Esophagus squamous epithelium (tissue), 4 donors: ENCODE data around the gene GRAMD4.

ENCODE experiments used
- POLR2A ChIP-seq, 4 donors: fragments of 450-650 bp; IDR thresholded peaks; one replicate each; pipeline ENCODE4 v1.6.1; 2017; ENCODE audit warnings: antibody characterized with exemption in 4 of 4, mild to moderate bottlenecking in 4 of 4, moderate library complexity in 3 of 4
- TF ChIP-seq, protein P1 (sequence below), 6 experiments: fragments of 450-650 bp in 4 of 6; fragments of 200-600 bp in 2 of 6; sonication (generic) in 2 of 6; IDR thresholded peaks; one replicate each; pipeline ENCODE4 v1.5.1; 2016 to 2019; ENCODE audit warnings: antibody characterized with exemption in 6 of 6, mild to moderate bottlenecking in 4 of 6, moderate library complexity in 4 of 6

DNA sequence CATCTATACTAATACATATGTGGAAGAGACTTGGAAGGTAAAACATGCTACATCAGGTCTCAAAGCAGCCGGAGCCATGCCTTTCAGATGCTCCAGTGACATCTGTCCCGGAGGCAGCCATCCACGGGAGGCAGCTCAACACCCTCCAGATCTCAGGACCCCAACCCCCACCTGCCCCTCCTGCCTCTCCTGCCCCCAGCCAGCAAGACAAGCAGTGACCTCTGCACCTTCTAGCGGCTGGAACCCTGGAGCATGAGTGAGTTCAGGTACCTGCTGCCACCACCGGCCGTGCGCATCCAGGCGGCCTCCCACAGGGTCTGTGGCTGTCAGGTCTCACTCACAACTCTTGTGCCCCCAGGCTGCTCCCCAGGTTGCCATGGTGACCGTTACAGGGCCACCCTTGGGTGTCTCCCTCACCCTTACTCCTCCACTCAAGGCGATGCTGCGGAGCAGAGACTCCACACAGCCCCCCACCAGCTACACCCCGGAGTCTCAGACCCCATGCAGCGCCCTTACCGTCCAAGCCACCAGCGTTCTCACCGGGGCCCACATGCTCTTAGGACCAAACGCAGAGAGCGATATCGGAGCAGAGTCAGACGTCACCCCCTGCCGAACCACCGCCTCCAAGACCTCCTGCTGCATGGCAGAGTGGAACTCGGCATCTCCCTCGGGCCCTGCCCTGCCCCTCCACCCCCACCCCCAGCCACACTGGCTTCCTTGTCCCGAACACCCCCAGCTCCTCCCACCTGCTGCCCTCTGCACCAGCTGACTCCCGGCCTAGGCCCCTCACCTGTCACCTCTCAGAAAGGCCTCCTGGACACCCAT lies 83.2 kb downstream of the GRAMD4 start:
- TF ChIP-seq, protein P1, sequence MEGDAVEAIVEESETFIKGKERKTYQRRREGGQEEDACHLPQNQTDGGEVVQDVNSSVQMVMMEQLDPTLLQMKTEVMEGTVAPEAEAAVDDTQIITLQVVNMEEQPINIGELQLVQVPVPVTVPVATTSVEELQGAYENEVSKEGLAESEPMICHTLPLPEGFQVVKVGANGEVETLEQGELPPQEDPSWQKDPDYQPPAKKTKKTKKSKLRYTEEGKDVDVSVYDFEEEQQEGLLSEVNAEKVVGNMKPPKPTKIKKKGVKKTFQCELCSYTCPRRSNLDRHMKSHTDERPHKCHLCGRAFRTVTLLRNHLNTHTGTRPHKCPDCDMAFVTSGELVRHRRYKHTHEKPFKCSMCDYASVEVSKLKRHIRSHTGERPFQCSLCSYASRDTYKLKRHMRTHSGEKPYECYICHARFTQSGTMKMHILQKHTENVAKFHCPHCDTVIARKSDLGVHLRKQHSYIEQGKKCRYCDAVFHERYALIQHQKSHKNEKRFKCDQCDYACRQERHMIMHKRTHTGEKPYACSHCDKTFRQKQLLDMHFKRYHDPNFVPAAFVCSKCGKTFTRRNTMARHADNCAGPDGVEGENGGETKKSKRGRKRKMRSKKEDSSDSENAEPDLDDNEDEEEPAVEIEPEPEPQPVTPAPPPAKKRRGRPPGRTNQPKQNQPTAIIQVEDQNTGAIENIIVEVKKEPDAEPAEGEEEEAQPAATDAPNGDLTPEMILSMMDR (IDR thresholded peaks at IDR 0.05), result no peak
- no peak for TF ChIP-seq POLR2A (IDR thresholded peaks at IDR 0.05)
